Activated T-helper 2 cell treated with anti-CD3 and anti-CD28 coated beads, Interferon-gamma antibody, Interleukin-2, Interleukin-4, amounts not matched to agents 10 μg/mL and 5 μg/mL and 100 μg/mL, durations not matched to agents 14 hours and 24 hours and 36 hours (primary cell): ENCODE data around the gene SLC6A11. TPM values are rescaled to one million over a fixed set of nuclear protein-coding genes. Genes with fewer than 3 reads are reported as not detected.

ENCODE experiments used
- DNase-seq: peaks from one replicate; pipeline ENCODE4 v3.0.0; 2021; ENCODE audit warnings: low spot score
- H3K27ac Mint-ChIP-seq: one replicate; pipeline ENCODE4 v1.8.0; 2021; ENCODE audit warnings: mixed read lengths
- H3K27me3 Mint-ChIP-seq: one replicate; pipeline ENCODE4 v1.8.0; 2021; ENCODE audit warnings: low read depth, mixed read lengths
- H3K36me3 Mint-ChIP-seq: one replicate; pipeline ENCODE4 v1.8.0; 2021; ENCODE audit warnings: low read depth, mixed read lengths
- H3K4me1 Mint-ChIP-seq: one replicate; pipeline ENCODE4 v1.8.0; 2021; ENCODE audit warnings: low read depth, mixed read lengths
- H3K4me3 Mint-ChIP-seq: one replicate; pipeline ENCODE4 v1.8.0; 2021; ENCODE audit warnings: low read depth, mild to moderate bottlenecking, moderate library complexity, mixed read lengths
- H3K9me3 Mint-ChIP-seq: one replicate; pipeline ENCODE4 v1.8.0; 2021; ENCODE audit warnings: mixed read lengths
- intact Hi-C: fragments of 100-400 bp; cut with micrococcal nuclease; formaldehyde crosslinking; loops from one replicate; pipeline ENCODE4 v1.15.1; 2023
- total RNA-seq: library from RNA; stranded (reverse); gene quantifications from 2 replicates; pipeline ENCODE4 v1.2.3, GENCODE V29; 2022

SLC6A11 gene
- total RNA-seq, 1 donor from 2014 or later: not detected

DNA sequence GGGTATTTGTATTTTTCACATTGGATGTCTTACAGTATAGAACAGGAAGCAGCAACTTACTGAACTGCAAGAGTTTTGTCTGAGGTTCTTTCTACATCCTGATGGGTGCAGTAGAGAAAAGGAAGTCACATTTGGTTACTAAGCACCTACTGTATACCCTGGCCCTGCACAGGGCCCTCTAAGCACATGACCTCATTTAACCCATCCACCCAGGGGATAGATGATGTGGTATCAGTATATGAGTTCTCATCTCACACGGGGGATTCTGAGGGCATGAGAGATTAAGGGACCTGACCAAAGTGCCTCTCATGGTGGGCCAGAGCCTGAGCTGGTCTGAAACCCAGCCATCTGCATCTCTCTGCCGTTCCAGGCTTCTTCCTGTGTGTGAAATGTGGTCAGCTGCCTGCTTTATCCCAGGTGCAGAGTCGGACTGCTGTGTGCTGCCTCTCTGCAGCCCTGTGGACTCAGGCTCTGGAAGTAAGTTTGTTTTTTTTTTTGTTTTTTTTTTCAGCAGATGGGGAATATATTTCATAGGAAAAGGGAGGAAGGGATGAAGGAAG, 17.9 kb downstream of the SLC6A11 start:
- no peaks in the 10 kb centered on the region for H3K36me3 Mint-ChIP-seq
- no peak overlapping the region for H3K4me3 Mint-ChIP-seq
- H3K9me3 Mint-ChIP-seq: no peaks in the 10 kb centered on the region
- DNase-seq: no peak
- no peaks in the 10 kb centered on the region for H3K4me1 Mint-ChIP-seq
- intact Hi-C loops: no loop called here
- no peak overlapping the region for H3K27ac Mint-ChIP-seq
- H3K27me3 Mint-ChIP-seq: peaks cover 12% of the 10 kb centered on the region

DNA sequence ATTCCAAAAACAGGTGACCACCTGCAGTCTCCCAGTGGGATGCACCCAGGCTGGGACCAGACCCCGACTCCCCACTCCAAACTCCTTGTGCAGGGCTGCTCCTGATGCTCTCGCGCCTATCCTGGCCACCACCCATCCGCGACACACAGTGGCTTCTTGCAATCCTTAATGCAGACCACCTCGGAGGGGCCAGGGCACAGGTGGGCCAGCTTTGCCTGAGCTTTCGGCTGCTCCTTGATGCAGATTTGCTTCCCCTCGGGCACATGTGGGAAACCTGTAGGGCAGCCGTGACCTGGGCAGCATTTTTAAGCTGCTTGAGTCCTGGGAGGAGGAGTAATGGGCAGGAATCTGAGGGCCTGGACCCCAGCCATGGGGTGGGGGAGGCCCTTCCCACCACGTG, 18.9 kb downstream of the SLC6A11 start:
- no peaks in the 10 kb centered on the region for H3K36me3 Mint-ChIP-seq
- no peak overlapping the region for H3K27ac Mint-ChIP-seq
- no peaks in the 10 kb centered on the region for H3K9me3 Mint-ChIP-seq
- intact Hi-C loops: no loop called here
- peaks cover 12% of the 10 kb centered on the region for H3K27me3 Mint-ChIP-seq
- no peaks in the 10 kb centered on the region for H3K4me1 Mint-ChIP-seq
- no peak for DNase-seq
- H3K4me3 Mint-ChIP-seq: no peak overlapping the region

DNA sequence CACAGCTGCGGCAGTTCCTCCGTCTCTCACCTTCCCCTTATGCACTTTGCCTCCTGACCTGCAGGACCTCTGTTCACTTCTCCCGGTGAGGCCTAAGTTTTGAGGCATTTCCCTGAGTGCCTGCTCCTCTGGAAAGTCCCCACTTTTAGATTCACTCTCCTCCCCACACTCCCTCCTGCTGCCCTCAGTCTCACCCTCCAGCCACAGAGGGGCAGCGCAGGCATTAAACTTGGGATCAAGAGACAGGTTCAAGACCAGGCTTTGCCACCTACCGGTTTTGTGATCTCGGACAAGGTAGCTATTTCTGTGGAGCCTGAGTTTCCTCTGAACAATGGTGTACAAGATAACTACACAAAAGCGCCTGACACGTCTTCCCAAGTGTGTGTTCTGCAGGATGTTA, 19.4 kb downstream of the SLC6A11 start:
- Mint-ChIP-seq H3K4me1 (no peaks in the 10 kb centered on the region), H3K36me3 (no peaks in the 10 kb centered on the region), H3K27me3 (peaks cover 12% of the 10 kb centered on the region), H3K4me3 (no peak overlapping the region), H3K27ac (no peak overlapping the region), H3K9me3 (no peaks in the 10 kb centered on the region)
- DNase-seq: no peak
- intact Hi-C loops: no loop called here

DNA sequence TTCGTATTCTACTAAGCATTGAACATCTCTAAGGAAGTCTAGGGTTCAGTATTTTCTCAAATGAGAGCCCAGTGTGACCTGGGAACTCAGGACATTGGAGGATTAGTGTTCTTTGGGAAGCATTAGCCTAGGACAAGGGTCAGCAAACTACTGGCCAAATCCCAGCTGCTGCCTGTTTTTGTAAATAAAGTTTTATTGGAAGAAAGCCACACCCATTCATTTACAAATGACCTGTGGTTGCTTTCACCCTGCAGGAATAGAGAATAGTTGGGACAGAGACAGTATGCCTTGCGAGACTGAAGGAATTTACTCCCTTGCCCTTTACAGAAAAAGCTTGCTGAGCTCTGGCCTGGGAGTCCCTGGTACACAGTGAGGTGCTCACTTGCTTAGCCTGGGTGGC, 20.6 kb downstream of the SLC6A11 start:
- DNase-seq: no peak
- intact Hi-C loops: no loop called here
- Mint-ChIP-seq H3K4me3 (no peak overlapping the region), H3K27ac (no peak overlapping the region), H3K27me3 (peaks cover 12% of the 10 kb centered on the region), H3K4me1 (no peaks in the 10 kb centered on the region), H3K9me3 (no peaks in the 10 kb centered on the region), H3K36me3 (no peaks in the 10 kb centered on the region)

DNA sequence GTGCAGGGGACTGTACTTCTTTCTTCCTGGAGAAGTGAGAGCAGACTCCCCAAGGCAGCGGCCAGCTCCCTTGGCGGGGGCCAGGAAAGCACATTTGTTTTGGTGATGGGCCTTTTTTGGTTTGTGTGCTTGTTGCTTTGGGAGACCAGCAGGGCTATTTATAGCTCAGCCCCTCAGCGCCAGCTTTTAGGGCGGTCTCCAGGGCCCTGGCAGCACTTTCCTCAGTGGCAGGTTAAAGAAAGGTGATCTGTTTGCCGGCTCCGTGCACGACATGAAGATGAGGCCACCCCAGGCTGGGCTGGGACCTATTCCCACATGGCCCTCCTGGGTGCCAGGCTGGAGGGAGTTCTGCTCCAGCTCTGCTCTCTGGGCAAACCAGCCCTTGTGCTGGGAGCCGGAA, 21.8 kb downstream of the SLC6A11 start:
- Mint-ChIP-seq H3K4me3 (no peak overlapping the region), H3K9me3 (no peaks in the 10 kb centered on the region), H3K27ac (no peak overlapping the region), H3K36me3 (no peaks in the 10 kb centered on the region), H3K27me3 (peaks cover 8% of the 10 kb centered on the region), H3K4me1 (no peaks in the 10 kb centered on the region)
- DNase-seq: no peak
- intact Hi-C loops: no loop called here

DNA sequence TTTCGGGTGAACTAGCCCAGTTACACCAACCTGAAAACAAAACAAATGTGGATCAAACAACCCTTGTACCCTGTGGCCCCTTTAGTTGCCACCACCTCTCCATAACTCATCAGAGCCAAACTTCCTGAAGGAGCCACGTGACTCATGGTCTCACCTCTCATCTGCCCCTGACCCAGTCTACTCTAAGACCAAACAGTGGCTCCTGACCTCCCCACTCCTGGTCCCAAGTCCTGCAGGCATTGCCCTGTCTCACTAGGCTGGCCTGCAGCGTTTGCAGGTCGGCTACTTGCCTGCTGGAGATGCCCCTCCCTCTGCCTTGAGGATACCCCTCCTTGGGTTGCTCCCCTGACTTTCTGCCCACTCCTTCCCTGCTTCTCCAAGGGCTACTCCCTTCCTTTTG, 23.1 kb downstream of the SLC6A11 start:
- Mint-ChIP-seq H3K27ac (no peak overlapping the region), H3K9me3 (no peaks in the 10 kb centered on the region)

DNA sequence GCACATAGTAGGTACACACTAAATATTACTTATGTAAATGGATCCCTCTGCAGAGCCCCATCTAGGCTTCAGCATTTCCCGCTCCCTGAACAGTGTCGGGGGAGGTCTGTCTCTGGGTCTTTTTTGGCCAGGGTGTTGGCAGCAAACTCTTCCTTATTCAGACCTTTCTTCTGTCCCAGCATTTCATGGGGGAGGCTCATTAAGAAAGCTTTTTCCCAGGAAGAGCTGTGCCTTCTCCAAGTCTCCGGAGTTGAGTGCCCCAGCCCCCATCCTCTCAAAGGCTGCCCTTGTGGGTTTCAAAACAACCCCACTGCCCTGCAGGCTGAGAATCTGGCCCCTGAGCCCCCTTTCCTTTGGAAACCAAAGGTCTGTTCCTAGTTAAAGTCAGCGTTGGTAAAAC, 25.1 kb downstream of the SLC6A11 start:
- H3K4me3 Mint-ChIP-seq: no peak overlapping the region
- intact Hi-C loops: no loop called here
- no peaks in the 10 kb centered on the region for H3K36me3 Mint-ChIP-seq

More for the DNA sequence above, 23.1 kb downstream of the SLC6A11 start:
- Mint-ChIP-seq H3K4me1 (no peaks in the 10 kb centered on the region), H3K36me3 (no peaks in the 10 kb centered on the region), H3K27me3 (peaks cover 3% of the 10 kb centered on the region), H3K4me3 (no peak overlapping the region)
- DNase-seq: no peak
- intact Hi-C loops: no loop called here

DNA sequence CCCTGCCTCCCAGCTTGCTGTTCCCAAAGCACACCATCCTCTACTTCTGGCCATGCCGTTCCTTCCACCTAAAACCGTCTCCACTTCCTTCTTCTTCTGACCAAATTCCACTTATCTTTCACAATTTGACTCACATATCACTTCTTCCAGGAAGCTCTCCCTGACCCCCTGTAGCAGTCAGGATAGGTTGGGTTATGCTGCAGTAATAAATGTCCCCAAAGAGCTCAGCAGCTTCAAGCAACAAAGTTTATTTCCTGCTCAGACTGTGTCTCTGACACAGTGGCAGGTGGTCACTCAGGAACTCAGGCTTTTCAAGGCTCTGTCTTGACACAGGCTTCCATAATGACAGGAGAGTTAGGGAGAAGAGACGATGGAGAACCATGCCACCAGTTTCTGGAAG, 27.4 kb downstream of the SLC6A11 start:
- intact Hi-C loops: no loop called here
- Mint-ChIP-seq H3K27me3 (peaks cover 3% of the 10 kb centered on the region), H3K4me3 (no peak overlapping the region), H3K9me3 (no peaks in the 10 kb centered on the region), H3K36me3 (no peaks in the 10 kb centered on the region), H3K27ac (no peak overlapping the region), H3K4me1 (no peaks in the 10 kb centered on the region)
- DNase-seq: no peak

More for the DNA sequence above, 25.1 kb downstream of the SLC6A11 start:
- Mint-ChIP-seq H3K27me3 (peaks cover 3% of the 10 kb centered on the region), H3K27ac (no peak overlapping the region), H3K9me3 (no peaks in the 10 kb centered on the region), H3K4me1 (no peaks in the 10 kb centered on the region)
- DNase-seq: no peak

DNA sequence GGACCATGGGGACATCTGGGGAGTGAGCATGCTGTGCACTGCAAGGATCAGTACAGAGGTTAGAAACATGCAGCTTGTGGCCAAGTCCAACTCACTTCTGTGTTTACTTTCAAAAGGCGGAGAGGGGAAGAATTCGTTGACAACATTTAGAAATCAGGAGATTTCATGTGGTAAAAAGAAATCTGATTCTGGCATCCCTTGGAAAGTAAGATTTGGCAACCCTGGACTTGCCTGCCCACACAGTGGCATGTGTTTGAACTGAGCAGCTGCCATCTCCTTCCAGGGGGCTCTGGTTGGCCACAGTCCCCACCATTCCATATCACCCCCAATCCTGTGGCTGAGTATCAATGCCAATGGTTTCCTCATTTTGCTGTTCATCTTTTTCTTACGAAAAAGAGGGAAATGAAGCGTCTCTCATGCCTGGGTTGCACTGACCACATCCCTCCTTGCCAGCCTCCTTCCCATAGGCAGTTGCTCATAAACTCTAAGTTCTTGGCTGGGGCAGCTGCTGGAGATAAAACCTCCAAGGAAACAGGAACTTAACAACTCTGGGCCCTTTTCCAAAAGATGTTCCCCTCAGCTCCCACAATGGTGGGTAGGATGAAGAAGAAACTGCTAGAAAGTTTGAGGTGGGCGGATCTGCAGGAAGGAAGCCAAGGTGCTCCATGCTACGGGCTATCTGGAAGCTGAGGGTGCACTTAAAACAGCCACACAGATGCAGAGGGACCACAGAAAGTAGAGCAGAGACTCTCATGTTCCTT, 29.2 kb downstream of the SLC6A11 start:
- Mint-ChIP-seq H3K36me3 (no peaks in the 10 kb centered on the region), H3K27me3 (peaks cover 3% of the 10 kb centered on the region), H3K27ac (no peak overlapping the region), H3K9me3 (no peaks in the 10 kb centered on the region), H3K4me3 (no peak overlapping the region), H3K4me1 (no peaks in the 10 kb centered on the region)
- intact Hi-C loops: no loop called here
- no peak for DNase-seq

DNA sequence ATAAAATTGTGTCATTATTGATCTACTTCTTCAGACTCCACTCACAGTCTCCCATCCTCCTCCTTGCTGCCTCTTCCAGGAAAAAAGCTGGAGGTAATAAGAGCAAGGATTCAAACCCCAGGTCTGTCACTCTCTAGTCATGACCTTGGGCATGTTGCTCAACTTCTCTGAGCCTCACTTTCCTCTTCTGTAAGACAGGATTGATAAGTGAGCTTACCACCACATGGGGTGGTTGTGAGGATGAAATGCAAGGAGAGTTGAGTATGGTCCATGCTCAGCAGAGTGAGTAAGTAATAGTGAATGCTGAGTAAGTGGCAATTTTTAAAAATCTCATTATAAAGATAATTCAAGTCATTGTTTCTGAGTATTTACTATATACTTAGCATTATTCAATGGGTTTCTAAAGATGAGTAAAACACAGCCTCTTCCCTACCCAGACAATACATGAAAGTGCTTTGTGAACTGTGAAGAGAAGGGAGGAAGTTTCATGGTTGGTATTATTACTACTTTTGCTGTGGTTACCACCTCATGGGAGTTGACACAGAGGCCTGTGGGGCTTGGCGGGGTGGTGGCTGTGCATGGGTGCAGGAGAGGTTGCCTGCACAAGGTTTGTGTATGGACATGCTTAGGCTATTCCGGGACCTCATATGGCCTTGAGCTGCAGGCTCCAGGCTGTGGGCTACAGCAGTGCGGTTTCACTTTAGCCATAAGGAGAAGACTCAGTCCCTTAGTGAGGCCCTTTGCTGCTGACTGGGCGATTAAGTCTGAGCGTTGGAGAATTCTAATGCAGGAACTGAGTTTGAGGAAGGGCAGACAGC, 30.0 kb downstream of the SLC6A11 start:
- H3K9me3 Mint-ChIP-seq: no peaks in the 10 kb centered on the region
- H3K4me3 Mint-ChIP-seq: no peak overlapping the region
- no peak overlapping the region for H3K27ac Mint-ChIP-seq
- intact Hi-C loops: no loop called here
- no peaks in the 10 kb centered on the region for H3K36me3 Mint-ChIP-seq
- no peaks in the 10 kb centered on the region for H3K4me1 Mint-ChIP-seq
- DNase-seq: no peak
- H3K27me3 Mint-ChIP-seq: peaks cover 3% of the 10 kb centered on the region

DNA sequence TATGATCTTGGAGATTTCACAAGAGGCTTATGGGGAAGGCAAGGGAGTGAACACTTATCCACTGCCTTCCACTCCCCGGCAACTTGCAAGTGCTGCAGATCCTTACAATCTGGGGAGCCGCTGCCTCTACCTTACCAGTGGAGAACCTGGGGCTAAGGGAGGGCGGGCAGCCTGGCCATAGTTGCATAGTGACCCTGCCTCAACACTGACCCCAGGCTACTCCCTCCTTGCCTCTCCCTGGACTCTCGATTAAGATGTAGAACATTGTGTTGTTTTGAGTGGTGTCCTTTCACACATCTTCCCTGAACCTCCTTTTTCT, 30.6 kb downstream of the SLC6A11 start:
- intact Hi-C loops: no loop called here
- no peaks in the 10 kb centered on the region for H3K36me3 Mint-ChIP-seq
- peaks cover 3% of the 10 kb centered on the region for H3K27me3 Mint-ChIP-seq
- no peak overlapping the region for H3K4me3 Mint-ChIP-seq
- no peaks in the 10 kb centered on the region for H3K9me3 Mint-ChIP-seq
- no peak overlapping the region for H3K27ac Mint-ChIP-seq
- H3K4me1 Mint-ChIP-seq: no peaks in the 10 kb centered on the region
- DNase-seq: no peak

DNA sequence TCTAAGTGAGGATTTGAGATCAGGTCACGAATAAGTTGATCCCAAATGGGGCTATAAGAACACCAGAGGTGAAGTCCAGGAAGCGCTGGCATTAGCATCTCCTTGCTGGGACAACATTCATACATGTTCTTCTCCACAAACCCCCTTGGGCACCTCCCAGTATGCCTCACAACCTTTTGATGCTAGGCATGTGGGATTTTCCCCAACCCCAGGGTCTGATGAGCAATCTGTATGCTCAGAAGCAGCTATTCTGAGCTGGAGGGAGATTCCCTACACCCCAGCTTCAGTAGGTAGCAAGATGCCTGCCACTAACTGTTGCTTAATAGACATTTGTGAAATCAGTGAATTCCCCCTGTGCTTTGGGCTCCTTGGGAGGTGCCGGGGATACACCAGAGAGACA, 32.2 kb downstream of the SLC6A11 start:
- Mint-ChIP-seq H3K27me3 (peaks cover 3% of the 10 kb centered on the region), H3K27ac (no peak overlapping the region), H3K4me1 (no peaks in the 10 kb centered on the region), H3K4me3 (no peak overlapping the region), H3K36me3 (no peaks in the 10 kb centered on the region), H3K9me3 (no peaks in the 10 kb centered on the region)
- no peak for DNase-seq
- intact Hi-C loops: no loop called here

DNA sequence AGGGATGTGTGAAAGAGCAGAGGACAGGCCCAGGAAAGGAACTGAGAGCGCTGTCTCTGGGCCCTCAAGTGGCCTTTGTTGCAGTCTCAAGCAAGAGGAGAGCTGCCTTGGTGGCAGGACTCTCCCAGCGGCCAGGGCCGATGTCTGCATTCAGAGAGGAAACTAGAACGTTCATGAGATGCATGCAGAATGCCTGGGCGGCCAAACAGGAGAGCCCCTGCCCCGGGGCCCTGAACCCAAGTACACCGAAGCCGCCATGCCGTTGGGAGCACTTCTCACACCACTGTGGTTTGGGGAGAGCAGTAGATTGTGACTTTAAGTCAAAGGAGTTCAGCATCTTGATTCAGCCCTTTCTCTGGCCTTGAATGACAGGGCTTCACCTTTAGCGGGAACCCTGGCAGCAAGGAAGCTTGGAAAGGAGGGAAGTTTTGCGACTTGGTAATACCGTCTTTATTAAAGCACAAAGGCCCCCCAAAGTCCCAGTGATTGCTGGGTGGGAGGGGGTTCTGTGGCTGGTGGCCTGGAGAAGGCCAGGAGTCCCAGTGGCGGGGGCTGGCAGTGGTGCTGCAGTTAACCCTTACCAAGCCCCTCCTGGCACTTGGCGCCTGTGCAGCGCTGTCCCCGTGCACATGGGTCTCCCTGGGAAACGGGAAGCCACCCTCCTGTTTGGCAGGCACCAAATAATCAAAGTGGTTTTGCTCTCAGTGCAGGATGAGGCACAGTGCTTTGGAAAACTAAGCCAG, 36.2 kb downstream of the SLC6A11 start:
- H3K9me3 Mint-ChIP-seq: no peaks in the 10 kb centered on the region
- no peaks in the 10 kb centered on the region for H3K36me3 Mint-ChIP-seq
- DNase-seq: no peak
- no peak overlapping the region for H3K4me3 Mint-ChIP-seq
- H3K27me3 Mint-ChIP-seq: no peaks in the 10 kb centered on the region
- no peak overlapping the region for H3K27ac Mint-ChIP-seq
- intact Hi-C loops: no loop called here
- no peaks in the 10 kb centered on the region for H3K4me1 Mint-ChIP-seq
